ENCODE measurements around the gene LTBP1.
"Not testable (repeated sequence)": the region's sequence is repeated elsewhere in the genome, so short reads cannot be mapped to it uniquely, and the experiment has no call there.

LTBP1 gene

DNA sequence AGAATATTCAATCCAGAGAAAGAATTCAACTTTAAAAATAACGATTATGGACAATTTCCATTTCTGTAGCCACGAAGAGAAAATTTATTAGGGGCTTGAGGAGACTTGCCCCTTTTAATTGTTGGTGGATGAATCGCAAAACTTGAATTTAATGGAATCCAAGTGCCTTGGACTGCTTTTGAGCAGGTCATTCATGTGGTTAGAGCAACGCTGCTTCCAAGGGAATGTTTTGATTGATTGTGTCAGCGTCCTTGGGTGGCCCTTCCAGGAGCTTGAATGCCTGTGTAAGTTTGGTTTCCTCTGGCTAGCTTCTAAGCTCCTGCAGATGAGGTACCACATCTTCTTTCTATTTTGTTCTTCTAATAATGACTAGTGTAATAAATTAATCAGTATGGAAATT is 213.4 kb downstream of the LTBP1 start:
- no peak for DNase-seq

DNA sequence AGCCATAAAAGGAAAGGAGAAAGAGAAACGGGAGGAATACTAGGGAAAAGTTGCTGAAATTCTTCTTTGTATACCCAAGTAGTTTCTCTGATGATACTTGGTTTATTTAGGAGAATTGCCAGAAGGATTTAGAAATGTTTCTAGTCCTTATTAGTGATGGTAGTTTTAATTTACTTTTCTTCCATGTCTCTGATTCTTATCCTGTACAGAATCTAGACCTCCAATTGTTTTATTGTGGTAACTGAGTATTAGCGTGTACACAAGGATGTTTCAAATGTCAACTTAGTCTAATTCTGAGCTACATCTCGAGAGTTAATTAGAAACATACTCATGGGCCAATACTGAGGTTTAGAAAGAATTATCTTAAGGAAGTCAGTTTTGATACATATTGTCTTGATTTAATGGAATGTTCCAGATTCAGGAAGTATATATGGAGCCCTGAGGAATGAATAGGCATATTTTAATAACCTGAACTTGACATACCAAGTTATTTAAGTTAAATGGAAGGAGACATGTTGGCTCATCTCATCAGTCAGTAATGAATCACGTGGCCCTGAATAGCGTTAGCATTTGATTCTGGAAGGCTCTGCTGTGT is 219.6 kb downstream of the LTBP1 start:
- DNase-seq = no peak

DNA sequence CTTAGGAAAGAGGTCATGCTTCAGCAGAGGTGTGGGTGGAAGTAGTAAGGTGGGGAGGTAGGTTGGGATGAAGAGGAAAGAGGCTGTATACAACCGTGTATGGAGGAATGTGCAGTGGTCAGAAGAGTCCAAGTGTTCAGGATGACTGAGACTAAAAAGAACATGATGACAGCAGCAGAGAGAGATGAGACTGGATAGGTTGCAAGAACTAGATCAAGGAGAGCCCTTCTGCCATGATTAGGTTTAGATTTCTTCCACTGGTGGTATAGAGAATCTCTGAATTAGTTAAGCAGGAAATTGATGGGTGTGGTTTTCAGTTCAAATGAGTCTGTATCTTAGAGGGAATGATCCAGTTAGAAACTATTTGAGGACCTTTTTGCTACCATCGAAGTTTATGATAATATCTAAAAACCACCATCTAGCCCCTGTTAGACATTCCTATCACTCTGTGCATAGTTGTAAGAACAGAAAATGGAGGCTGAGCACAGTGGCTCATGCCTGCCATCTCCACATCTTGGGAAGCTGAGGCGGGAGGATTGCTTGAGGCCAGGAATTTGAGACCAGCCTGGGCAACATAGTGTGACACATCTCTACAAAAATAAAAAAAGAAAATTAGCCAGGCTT is 221.0 kb downstream of the LTBP1 start:
- DNase-seq = no peak

DNA sequence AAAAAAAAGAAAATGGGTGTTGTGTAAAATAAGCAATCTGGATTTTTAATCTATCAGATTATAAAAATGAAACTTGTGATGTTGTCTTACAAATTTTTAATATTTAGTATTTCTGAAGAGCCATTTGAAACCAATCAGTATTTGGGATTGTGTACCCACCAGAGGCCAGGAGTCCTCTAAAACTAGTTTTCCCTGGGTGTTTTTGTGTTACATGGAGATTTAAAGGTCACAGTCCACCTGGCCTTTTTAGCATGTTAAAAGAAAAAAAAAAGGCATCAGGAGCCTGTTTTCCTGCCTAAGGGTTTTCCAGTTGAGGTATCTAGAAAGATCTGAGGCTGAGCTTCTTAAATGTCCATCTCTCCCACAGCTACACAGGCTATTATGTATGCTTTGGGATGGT is 221.7 kb downstream of the LTBP1 start:
- no peak for DNase-seq

DNA sequence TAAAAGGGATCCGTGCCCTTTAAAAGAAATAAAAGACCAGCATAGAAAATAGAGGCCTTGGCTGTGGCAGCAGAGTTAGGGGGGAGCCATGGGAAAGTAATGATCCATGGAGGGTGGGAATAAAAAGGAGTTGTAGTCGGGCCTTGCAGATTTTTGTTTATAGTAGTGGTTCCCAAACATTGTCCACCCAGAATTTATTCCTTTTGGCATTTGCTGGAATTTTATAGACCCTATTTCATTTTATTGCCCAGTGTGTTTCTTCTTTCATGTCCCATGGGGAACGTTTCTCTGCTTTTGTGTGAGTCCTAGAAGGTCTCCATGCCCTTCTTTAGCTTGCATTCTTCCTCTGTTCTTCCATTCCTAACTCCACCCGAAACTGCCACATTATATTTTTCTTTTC is 222.2 kb downstream of the LTBP1 start:
- no peak for DNase-seq

DNA sequence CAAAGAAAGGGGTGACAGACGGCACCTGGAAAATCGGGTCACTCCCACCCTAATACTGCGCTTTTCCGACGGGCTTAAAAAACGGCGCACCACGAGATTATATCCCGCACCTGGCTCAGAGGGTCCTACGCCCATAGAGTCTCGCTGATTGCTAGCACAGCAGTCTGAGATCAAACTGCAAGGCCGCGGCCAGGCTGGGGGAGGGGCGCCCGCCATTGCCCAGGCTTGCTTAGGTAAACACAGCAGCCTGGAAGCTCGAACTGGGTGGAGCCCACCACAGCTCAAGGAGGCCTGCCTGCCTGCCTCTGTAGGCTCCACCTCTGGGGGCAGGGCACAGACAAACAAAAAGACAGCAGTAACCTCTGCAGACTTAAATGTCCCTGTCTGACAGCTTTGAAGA is 223.5 kb downstream of the LTBP1 start:
- DNase-seq = not testable (repeated sequence)

DNA sequence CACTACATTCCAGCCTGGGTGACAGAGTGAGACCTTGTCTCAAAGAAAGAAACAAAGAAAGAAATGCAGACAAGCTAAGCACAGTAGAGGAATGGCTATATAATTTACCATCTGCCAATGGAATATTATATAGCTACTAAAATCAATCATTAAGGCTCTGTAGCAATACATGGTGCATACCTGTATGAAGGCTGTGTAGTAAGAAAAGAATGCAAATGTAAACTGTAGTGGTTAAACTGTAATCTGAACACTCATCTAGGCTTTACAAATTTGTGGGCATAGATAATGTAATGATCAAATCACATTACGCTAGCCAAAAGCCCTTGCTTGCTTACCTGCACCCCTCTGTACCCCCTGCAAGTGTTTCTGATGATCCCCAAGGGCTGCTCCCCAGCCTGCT is 230.9 kb downstream of the LTBP1 start:
- DNase-seq = no peak

DNA sequence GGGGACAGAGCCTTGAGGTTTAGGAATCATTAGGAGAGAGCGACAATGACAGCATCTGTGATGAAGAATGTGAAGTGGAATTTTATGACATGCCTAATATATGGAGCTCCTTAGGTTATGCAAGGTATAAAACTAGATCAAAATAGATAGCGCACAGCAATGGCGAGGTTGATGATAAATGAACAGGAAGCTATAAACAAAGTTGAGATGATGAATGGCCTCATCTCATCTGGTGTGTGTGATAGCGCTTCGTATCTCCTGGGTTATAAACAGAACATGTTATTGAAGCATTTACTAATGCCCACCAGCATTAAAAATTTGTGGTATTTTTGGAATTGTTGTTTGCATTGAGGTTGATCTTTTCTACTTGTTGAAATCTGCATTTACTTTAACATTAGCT is 231.5 kb downstream of the LTBP1 start:
- no peak for DNase-seq

DNA sequence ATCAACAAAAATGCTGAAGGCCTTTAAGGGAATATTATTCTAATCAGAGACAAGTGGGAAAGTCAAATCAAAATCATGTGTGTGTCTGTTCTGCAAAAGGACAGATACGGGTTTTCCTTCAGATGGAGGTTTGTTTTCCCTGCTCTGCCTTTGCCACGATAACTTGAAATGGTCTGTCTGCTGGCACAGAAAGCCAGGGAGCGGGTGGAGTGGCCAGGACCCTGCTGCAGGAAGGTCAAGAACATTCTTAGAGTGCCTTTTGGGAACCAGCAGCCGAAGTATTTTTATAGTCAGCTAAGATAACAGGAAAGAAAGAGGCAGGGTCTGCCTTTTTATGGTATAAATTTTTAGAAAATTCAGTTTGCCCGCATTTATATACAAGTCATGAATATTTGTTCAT is 234.2 kb downstream of the LTBP1 start:
- DNase-seq = no peak

DNA sequence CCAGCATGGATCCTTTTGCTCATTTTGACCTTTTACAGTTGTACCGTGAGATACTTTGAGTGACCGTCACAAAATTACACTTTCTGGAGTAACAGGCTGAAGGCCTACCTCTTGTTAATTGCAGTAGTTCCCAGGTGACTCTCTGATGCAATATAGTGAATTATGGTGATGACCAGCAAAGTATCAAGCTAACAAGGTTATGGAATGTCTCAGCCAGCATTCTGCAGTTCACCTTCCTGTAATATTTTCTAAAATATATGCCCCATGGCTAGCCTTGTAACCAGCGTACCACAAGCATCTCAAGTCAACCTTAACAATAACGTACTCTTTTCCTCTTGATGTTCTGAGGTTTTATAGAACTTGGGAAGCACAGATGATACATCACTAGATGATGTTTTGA is 234.7 kb downstream of the LTBP1 start:
- no peak for DNase-seq

DNA sequence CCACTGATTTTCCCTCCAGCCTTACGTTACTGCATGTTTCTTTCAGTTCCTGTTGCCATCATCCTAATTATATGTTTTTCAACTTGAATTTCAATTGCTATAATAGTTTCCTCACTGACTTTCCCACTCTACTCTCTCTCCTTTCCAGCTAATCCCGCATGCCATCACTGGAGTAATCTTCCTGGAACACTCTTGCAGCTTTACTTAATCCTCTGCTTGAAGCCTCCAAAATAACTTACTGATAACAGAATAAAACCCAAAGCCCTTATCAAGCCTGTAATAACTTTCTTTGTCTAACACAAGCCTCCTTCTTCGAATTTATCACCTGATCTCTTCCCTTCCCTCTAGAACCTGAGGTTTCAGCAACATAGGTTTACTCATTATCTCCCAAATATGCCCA is 237.3 kb downstream of the LTBP1 start:
- DNase-seq = no peak

DNA sequence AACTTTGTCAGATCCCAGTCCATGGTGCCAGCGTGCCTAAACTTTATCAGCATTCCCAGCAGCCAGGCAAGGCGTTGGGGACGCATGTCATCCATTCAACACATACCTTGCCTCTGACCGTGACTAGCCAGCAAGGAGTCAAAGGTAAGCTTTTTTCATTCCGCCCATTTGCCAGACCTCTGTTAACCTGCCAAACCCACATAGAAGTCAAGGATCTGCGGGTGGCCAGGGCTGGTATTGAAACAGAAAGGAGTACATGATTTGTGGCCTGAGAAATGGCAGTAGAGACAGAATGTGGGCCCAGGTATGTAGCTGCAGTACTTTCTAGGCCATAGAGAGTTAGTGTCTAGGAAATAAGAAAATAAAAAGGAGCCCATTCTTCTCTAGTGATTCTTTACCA is 240.2 kb downstream of the LTBP1 start:
- no peak for DNase-seq

DNA sequence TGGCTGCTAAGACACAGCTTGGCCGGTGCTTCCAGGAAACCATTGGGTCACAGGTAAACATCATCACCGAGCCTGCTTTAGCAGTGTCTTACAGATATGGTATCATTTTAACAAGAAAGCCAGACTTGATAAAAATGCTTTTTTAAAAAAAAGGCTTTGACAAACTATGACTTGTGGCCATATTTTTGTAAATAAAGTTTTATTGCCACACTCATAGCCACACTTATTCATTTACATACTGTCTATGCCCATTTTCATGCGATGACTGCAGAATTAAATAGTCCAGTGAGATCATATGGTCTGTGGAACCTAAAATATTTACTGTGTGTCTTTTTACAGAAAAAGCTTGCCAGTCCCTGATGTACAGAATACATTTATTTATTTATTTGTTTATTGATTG is 242.0 kb downstream of the LTBP1 start:
- DNase-seq = no peak

DNA sequence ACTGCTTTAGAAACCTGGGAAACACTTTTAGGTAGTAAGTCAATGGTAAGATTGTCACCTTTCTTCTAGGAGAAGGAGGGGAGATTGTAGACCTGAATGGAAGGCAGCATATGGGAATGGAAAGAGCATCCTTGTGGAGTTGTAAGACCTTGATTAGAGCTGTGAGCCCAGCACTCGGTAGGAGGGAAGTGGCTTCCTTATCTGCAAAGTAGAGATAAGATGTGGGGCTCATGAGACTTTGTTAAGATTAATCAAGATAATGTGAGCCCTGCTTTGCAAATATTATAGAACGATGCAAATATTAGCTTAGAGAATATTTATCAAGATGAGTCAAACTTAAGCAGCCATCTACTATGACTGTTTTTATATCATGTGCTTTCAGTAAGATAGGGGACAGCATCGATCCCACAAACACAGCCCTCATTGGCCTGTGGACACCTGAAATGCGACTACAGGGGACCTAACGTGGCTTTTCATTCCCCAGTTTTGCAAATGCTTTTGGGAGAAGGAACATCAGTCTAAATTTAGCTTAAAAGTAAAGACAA is 243.7 kb downstream of the LTBP1 start:
- DNase-seq = no peak

DNA sequence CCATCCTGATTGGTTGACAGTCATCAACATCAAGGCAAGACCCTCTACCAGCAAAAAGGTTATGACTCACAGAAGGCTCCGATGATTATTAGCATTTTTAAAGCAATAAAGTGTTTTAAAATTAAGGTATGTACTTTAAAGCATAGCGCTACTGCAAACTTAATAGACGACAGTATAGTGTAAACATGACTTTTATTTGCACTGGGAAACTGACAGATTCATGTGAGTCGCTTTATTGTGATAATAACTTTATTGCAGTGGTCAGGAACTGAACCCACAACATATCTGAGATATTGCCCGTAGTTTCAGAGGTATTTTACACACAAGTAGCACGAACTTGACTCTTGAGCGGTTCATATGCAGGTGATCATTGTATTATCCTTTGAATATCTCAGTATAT is 249.1 kb downstream of the LTBP1 start:
- no peak for DNase-seq

DNA sequence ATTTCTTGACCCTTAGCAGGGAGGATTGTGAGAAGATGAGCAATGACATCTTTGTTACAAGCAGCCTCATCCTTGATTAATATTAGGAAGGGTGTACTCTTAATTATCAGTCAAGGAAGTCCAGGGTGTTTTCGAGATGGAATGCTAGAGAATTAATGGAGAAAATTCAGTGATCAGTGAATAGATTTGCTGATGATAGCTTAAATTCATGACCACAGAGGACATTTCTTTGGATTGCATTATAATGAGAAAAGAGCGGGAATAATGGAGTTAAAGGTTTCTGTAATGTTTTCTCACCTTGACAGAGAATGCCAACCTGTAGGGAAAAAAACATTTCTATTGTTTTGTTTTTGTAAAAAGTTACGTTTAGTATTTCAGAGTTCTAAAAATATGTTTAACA is 249.9 kb downstream of the LTBP1 start:
- no peak for DNase-seq

DNA sequence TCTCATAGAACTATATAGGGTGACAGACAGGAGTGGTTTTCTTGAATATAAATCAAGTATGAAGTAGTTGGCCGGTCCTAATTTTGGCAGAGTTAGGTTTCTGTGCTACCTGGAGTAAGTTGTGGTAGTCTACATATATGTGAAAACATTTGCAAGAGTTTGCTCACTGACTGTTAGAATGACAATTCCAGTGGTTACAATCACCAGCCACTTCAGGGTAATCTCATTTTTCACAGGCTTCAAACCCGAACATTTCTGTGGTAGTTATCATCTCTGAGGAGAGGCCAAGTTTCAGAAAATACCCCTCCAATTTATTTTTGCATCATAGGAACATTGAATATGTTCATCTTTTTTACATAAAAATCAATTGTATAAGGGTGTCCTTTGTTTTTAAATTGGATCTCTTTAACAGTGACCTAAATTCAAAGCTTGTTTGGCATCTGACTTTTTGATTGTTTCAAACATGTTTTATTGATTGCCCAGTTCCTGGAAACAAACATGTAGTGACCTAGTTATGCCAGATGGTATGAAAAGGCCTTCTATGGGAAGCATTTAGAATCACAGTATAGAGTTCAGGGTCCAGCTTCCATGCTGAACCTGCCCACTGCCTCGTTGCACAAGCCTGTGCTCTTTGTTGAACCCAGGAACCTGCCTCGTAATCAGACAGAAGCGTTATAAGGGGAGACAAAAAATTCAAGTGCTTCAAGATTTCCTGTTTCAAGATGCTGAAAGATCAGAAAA is 250.6 kb downstream of the LTBP1 start:
- no peak for DNase-seq

DNA sequence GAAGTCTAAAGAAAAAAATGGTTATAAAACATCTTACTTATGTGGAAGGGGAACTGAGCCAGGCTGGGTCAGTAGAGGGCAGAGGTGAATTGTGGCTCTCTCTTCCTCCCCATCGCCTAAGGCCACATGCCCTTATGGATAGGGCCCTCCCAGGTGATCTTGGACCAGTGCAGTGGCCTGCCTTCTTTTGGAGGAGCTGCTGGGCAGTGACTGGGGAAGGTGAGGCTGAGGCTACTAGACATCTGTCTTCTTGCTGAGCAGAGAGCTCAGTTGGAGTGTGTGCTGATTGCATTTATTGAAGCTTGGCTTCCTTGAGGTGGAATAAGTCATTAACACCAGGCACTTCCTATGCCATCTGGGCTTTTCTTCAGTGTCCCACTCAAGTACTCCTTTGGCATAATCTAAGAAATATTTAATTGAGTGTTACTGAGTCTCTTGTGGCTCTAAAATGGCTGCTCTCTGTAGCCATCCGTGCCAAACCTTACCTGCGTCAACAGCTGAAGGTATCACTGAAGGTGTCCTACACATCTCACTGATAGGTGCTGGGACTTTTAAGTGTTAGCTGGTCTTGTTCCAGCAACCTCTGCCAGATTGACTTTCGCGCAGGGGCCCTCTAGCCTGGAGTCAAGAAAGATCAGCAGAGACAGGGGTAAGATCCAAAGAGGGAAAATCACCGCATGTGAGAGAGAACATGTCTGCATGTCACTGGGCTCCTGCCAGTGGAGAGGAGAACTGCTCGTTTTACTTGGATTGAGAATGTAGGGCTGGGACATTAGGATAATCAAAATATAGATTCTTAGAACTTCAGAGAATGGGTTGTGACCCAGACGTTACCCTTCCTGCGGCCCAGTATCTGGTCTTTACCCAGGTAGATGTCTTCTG is 256.1 kb downstream of the LTBP1 start:
- DNase-seq = no peak

DNA sequence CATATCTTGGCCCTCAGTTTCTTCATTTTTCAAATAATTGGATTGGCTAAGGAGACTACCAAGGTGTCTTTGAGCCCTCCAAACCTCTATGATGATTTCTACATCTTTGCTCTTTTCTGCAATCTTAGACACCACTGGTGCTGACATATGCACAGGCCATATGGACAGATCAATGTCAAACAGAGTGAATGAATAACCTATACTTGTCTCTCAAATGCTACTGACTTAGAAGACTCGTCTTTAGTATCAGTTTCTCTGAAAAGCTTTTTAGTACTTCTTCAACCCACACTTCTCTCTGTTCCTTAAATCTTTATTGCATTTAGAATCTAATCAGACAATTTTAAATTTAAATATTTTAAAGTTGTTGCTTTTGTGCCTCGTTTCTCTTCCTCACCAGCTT is 258.2 kb downstream of the LTBP1 start:
- no peak for DNase-seq

DNA sequence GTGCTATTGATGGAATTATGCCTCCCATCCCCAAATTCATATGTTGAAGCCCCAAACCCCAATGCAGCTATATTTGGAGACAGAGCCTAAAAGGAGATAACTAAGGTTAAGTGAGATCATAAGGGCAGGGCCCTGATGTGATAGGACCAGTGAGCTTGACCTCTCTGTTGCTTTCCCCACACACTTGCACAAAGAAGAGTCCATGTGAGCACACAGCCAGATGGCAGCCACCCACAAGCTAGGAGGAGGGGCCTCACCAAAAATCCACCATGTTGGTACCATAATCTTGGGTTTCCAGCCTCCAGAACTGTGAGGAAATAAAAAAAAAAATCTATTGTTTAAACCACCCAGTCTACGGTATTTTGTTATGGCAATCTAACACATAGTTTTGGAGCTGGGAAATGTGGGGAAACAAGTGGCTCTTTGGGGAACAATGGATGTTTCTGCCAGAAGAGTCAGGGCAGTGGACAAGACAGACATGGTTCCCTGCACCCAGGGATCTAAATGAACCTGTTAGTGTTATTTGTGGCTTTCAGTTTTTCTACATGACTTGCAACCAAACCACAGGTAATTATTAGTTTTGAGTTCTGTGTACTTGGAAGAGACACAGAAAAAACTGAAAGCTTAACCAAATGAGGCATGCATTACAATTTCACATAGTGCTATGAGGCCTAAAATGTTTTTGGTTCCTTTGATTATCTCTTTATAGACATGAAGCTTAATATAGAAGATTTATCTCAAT is 259.1 kb downstream of the LTBP1 start:
- no peak for DNase-seq

DNA sequence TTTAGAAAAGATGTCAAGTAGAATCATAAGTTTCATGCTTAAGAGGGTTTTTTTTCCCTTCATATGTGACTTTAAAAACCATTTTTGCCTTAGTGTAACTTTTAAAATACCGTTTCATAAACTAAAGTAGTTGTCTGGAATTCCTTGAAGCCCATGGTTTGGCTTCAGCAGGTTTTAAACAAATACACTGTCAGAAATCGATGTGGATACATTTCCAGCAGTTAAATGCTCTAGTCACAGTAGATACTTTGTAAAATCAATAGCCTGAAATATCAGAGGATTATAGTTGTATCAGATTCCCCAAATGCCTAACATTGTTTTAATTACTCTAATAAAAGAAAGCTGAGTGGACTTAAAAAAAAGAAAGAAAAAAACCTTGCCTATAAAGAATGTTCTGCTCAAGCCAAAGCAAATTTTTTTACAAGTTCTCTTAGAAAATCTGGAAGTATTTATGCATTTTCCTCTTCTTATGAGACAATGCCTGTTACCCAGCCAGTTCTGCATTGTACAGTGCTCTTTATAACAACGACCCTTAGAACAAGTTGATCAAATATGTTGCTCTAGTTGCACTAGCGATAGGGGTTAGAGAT is 260.5 kb downstream of the LTBP1 start:
- no peak for DNase-seq

DNA sequence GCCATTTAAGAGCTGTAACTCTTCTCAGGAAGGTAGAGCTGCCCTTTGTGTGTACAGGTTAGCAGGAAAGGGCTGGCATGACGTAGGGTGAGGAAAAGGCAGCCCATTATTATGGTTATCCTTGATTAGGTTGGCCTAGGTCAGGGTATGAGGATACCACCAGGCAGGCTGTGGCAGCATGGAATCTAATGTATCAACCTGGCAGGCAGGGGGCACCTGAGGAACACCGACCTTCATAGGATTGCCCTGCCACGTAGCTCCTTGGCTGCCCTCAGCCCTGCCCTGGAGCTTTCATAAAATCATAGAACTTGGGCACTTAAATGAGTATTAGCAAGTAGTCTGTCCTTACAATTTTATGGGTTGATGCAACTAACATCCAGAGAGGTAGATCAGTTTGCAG is 261.6 kb downstream of the LTBP1 start:
- DNase-seq = no peak
